Erythroblast (primary cell): ENCODE results near the gene BLNK.

Experiments used
- DNase-seq, 2 experiments: peaks; one replicate each; lab custom pipeline; 2025; lab: John Stamatoyannopoulos, UW
- GATA1 ChIP-seq: IDR thresholded peaks from 2 replicates; pipeline ENCODE4 v1.6.1; 2011; ENCODE audit warnings: low read depth, mild to moderate bottlenecking, control low read depth, low read length, moderate library complexity
- POLR2A ChIP-seq: IDR thresholded peaks from 2 replicates; pipeline ENCODE4 v1.6.1; 2011; ENCODE audit warnings: mild to moderate bottlenecking, low read length

The BLNK gene

GRCh38 chr10:96263176-96263575, 8.2 kb downstream of the BLNK start:
- TF ChIP-seq GATA1 = no peak
- no peak for TF ChIP-seq POLR2A
- no peak for DNase-seq

- no peak for TF ChIP-seq POLR2A
- TF ChIP-seq GATA1 = no peak
- DNase-seq = no peak
Observed at GRCh38 chr10:96261930-96262329, 9.4 kb downstream of the BLNK start.

DNA sequence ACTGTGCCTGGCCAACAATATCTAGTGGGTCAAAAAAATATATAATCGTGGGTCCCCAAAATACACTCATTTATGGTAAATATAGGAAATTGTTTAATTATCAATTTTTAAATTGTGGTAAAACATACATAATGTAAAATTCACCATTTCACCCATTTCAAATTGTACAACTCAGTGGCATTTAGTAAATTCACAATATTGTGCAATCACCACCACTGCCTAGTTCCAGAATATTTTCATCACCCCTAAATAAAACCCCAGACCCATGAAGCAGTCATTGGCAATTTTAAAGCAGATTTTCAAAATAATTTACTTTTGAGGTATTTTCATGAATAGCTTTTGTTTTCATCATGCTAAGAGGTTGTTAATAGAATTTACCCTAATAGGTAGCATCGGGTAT, 10.2 kb downstream of the BLNK start:
- no peak for TF ChIP-seq POLR2A
- no peak for TF ChIP-seq GATA1
- DNase-seq = no peak

GRCh38 chr10:96260014-96260413, 11.4 kb downstream of the BLNK start:
- TF ChIP-seq POLR2A (no peak), GATA1 (no peak)
- DNase-seq = no peak

DNA sequence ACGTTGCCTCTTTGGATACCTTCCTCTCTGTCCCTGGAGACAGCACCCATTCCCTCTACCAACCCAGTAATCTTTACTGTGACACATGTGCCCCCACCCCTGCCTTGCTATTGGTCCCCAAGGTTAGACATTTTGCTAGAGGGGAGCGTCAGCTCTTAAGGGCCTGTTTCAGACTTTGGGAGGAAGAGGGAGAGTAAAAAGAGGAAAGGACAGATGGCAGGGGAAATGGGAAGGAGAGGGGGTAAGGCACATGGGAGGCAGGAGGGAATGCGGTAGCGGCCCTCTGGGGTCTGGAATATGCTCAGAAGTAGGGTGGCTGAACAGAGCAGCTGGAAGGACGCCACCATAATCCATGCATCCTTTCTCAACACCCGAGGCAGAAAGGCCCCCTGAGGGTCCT, 12.2 kb downstream of the BLNK start:
- TF ChIP-seq POLR2A (no peak), GATA1 (no peak)
- no peak for DNase-seq

DNA sequence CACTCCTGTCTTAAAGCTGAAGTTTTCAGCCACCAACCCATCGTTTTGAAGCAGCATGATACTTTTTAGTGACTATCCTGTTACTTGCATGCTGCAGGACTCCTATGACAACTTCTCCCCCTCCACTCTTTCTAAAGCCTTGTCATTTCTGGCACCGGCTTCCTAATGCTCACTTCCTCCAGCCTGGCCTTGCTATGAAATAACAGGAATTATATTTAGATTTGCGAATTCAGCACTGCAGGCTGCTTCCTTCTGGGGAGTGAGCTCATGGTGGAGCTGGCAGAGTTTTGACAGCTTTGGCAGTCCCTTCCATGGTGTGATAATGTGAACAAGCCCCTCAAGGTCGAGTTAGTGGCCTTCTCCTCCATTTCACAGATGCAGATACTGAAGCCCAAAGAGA, 13.4 kb downstream of the BLNK start:
- no peak for DNase-seq
- TF ChIP-seq POLR2A (no peak), GATA1 (no peak)

DNA sequence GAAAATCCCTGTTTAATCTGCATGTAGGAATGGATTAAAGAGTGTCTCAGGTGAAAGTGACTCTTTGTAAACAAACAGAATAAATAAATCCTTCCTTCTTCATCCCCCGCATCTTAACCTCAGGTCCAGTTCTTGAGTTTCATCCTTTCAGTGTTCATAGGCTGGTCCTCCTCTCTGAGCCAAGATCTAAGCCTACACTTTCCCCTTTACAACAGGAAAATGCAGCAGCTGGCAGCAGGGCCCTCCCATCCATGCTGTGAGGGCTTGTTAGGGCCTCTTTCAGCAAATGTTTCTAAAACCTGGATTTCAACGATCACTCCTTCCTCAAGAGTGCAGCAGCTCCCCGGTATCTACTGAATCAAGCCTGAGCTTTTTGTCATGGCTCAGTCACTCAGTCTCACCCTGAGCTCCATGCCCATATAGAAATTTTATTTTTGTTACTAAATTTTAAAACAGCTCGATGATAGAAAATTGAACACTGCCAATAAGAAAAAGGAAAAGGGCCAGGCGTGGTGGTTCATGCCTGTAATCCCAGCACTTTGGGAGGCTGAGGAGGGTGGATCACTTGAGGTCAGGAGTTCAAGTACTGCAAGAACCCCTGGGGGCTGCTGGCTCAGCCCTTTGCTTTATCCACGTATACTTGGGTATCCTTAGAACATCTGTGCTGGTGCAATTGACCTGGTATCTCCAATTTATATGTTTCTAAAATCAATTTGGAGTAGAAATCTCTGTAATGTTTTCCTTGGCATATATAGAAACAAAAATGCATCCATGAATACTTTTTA, 15.6 kb downstream of the BLNK start:
- TF ChIP-seq POLR2A = no peak
- TF ChIP-seq GATA1 = no peak
- no peak for DNase-seq

GRCh38 chr10:96254976-96255375, 16.4 kb downstream of the BLNK start:
- no peak for DNase-seq
- TF ChIP-seq POLR2A = no peak
- TF ChIP-seq GATA1 = no peak

GRCh38 chr10:96252730-96253129, 18.6 kb downstream of the BLNK start:
- no peak for DNase-seq
- TF ChIP-seq POLR2A (no peak), GATA1 (no peak)

DNA sequence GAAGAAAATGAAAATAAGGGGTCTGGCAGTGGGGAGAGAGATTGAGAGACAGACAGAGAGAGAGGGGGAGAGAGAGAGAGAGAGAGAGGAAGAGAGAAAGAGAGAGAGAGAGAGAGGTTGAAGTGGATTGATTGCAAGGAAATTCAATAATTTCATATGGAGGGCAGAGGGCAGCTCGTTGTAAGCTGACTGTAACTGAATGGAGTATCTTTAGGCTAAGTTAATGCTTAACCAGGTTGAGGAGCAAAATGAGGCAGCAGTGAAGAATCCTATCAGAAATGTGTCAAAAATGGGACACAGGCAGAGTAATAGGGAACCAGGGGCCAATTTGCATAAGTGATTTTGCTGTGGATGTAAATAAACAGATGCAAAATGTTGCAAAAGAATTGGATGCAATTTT, 21.0 kb downstream of the BLNK start:
- DNase-seq = no peak
- TF ChIP-seq GATA1 = no peak

DNA sequence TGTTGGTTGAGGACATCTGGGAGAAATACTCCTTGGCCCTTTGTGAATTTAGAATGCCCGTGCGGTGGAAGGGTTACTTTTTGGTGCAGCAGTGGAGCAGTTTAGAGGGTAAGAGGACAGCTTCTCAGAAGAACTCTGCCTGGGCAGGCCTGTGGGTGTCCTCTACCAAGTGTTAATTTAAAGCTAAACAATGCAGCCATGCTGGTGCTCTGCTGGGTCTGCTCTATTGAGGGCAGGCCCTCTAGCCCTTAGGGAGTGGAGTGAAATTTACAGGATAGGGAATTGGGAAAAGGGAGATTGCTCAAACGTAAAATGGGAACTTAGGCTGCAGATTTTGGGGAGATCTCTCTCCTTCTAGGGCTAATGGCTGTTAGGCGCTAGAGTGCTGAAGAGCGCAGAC, 22.1 kb downstream of the BLNK start:
- no peak for DNase-seq
- TF ChIP-seq POLR2A (no peak), GATA1 (no peak)

- DNase-seq = no peak
- TF ChIP-seq POLR2A = no peak
Observed at GRCh38 chr10:96244354-96244753, 27.0 kb downstream of the BLNK start.

DNA sequence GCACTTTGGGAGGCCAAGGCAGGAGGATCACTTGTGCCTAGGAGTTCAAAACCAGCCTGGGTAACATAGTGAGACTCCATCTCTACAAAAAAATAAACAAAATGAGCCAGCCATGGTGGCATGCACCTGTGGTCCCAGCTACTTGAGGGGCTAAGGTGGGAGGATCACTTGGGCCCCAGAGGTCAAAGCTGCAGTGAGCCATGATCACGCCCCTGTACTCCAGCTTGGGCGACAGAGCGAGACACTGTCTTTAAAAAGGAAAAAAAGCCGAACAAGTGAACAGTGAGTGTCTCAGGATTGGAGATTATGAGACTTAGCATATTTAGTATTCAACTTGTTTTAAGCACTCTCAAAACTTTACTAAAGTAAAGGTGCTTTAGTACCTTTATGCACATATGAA, 28.1 kb downstream of the BLNK start:
- TF ChIP-seq POLR2A (no peak), GATA1 (no peak)
- no peak for DNase-seq

- DNase-seq = no peak
- no peak for TF ChIP-seq POLR2A
- no peak for TF ChIP-seq GATA1
Observed at GRCh38 chr10:96242822-96243221, 28.5 kb downstream of the BLNK start.
